ENCODE data around the gene SYNPO2. TPM values are rescaled to one million over a fixed set of nuclear protein-coding genes. Genes with fewer than 3 reads are reported as not detected.

SYNPO2 gene
- total RNA-seq, 1 donor from 2014 or later: 2.3 TPM

GRCh38 chr4:118939169-118939783 lies 50.6 kb downstream of the SYNPO2 start:
- no peak for DNase-seq

GRCh38 chr4:118941149-118941548 lies 52.5 kb downstream of the SYNPO2 start:
- DNase-seq: no peak

GRCh38 chr4:118941799-118942198 lies 53.1 kb downstream of the SYNPO2 start:
- no peak for DNase-seq

- DNase-seq: no peak
These were observed 53.8 kb downstream of the SYNPO2 start for GRCh38 chr4:118942465-118942864.

DNA sequence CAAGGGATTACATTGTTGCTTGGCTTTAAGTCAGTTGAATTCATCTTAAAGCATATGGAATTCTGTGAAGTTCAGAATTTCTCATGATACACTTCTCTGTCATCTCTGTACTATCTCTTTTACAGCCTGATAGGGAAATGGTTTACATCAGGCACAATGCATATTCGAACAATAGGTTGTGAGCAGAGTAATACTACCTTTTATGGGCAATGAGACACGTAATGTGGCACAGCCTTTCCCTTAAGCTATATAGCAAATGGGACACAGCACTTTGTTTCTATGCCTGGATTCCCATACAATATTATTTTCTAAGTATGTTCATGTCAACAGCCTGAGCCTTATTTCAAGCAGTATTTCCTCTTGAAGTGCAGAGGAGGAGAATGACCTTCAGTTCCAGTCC lies 58.4 kb downstream of the SYNPO2 start:
- no peak for DNase-seq

DNA sequence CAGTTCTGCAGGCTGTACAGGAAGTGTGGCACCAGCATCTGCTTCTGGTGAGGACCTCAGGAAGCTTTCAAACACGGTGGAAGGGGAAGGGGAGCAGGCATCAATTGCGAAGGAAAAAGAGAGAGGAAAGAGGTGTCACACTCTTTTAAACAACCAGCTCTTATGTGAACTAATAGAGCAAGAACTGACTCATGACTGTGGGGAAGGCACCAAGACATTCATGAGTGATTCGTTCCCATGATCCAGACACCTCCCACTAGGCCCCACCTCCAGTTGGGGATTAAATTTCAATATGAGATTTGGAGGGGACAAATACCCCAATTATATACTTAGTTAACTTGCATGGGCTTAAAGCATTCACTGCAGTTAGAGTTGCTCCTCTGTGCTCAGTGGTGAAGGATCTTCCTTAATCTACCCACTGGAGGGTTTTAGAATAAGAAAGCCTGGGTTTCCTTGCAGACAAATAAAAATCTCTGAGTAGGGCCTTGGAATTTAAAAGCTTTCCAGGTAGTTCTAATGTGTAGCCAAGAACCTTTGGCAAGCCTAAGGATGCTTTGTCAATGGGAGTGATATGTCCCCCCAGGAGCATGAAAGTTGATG lies 60.0 kb downstream of the SYNPO2 start:
- DNase-seq: no peak

- DNase-seq: no peak
These were observed 61.6 kb downstream of the SYNPO2 start for GRCh38 chr4:118950224-118950623.

GRCh38 chr4:118950929-118951570 lies 62.4 kb downstream of the SYNPO2 start:
- no peak for DNase-seq

- DNase-seq: no peak
These were observed 64.6 kb downstream of the SYNPO2 start for GRCh38 chr4:118953276-118953675.

GRCh38 chr4:118954246-118954645 lies 65.6 kb downstream of the SYNPO2 start:
- DNase-seq: no peak

- no peak for DNase-seq
These were observed 66.9 kb downstream of the SYNPO2 start for GRCh38 chr4:118955515-118955914.

DNA sequence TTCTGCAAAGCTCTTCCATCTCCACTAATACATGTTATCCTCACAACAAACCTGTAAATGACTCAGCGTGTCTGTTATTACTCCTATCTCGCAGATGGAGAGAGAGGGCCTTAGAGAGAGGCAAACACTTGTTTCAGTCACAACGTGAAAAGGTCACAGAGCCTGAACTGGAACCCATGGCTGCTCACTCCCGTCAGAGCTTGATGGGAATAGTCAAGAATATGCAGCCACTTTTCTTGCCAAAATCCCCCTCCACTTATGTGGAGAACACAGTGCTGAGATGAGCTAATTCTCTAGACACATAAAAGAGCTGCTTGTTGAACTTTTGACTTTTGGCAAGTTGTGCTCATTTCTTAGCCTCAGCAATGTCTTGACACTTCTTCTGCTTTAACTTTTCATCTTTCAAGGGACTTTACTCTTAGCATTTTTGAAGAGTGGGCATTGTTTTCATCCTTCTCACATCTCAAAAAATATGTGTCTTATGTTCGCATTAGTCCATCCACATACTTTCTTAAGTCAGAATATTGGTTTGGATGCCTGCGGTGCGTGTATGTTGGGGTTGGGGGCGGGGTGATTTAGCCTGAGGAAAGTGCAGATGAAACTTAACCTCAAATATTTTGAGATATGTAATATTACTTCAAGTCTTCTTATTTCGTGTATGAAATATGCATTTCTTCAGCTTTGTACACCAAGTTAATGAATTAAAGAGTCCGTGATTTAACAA lies 69.2 kb downstream of the SYNPO2 start:
- no peak for DNase-seq

DNA sequence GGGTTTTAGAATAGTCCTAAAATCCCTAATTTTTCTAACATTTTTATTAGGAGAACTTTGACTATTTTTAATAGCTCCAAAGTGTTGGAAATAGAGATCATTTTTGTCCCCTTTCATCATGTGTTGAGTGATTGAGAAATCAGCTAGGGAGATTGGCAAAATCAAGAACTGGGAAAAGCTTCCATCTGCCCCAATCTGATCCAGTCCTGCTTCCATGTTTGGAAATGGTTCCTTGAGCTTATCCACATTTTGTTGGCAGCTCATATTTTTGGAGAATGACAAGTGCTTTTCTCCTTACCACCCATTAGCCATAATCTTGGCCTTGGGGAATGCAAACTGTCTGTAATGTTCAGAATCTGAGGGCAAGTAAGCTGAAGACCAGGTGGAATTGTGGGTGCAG lies 73.9 kb downstream of the SYNPO2 start:
- DNase-seq: no peak

GRCh38 chr4:118964891-118965411 lies 76.3 kb downstream of the SYNPO2 start:
- no peak for DNase-seq

DNA sequence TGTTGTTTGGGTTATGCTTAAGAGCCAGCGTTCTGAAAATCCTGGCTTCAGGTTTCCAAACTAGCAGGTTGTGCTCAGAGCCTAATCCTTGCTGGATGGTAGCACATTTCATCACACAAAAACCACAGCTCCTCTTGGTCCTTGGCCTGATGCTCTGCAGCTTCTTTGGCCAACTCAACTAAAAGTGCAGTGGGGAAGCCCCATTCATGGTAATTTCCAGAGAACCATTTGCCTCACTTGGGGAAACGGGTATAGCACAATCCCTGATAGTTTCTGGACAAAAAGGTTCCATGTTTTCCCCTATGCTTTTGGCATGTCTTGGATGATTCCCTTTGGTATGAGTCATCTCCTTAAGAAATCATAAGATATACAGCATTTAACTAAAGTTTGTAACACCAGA lies 78.7 kb downstream of the SYNPO2 start:
- DNase-seq: no peak

GRCh38 chr4:118968005-118968404 lies 79.4 kb downstream of the SYNPO2 start:
- no peak for DNase-seq

- no peak for DNase-seq
These were observed 80.2 kb downstream of the SYNPO2 start for GRCh38 chr4:118968813-118969212.

DNA sequence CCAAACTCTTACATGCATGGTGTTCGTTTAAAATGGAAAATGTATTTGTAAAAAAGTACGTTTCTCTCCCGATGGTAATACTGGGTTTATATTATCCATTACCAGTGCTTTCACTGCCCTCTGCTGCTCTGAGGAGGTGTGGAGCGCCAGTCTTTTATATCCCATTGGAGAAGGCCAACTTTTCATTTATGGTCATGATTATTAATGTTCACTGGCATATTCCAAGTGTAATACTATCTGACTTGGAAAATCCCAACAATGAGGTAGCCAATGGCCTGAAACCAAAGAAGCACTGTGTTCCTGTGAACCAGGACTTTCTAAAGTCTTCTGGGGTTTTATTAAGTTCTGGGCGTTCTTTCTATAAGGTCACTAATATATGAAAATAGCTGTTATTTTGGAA lies 80.7 kb downstream of the SYNPO2 start:
- no peak for DNase-seq

DNA sequence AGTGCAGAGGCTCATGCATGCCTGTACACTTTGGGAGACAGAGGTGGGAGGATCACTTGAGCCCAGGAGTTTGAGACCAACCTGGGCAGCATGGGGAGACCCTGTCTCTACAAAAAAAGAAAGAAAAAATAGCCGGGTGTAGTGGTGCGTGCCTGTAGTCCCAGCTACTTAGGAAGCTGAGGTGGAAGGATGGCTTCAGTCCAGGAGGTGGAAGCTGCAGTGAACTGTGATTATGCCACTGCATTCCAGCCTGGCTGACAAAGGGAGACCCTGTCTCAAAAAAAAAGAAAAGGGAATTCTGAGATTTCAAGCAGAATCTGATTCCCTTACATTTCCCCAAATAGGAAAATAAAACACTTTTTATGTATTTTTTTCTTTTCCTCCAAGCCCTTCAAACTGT lies 83.5 kb downstream of the SYNPO2 start:
- DNase-seq: no peak

- no peak for DNase-seq
These were observed 84.6 kb downstream of the SYNPO2 start for GRCh38 chr4:118973295-118973694.

- DNase-seq: no peak
These were observed 86.1 kb downstream of the SYNPO2 start for GRCh38 chr4:118974758-118975157.

DNA sequence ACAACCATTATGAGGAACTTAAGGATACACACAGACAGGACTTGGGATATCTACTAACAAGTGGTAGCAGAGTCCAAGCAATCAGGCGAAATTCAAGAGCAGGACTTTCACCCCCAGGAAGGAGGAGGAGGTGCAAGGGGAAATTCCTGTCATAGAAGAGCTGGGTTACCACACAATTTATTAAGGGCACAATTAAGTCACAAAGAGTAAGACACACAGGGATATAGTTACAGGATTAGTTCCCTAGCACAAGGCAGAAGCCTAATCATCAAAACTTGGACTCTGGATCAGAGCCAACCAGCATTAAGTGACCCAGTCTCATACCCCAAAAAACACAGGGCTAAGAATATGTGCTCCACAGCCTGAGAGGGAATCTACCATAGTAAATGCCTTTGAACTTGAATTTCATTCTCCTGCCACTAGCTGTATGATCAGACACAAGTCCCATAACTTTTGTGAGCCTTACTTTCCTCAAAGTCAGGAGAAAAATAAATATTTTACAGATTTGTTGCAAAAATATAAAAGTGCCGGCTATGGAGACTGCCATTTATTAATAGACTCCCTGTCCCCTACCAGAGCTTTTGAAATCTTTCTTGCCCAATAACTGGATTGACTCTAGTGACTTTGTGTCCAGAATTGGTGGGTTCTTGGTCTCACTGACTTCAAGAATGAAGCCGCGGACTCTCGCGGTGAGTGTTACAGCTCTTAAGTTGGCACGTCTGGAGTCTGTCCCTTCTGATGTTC lies 87.0 kb downstream of the SYNPO2 start:
- no peak for DNase-seq

All from occipital lobe (tissue), 2 donors.